Colonic mucosa (tissue), 4 donors: ENCODE results near the gene PLRG1. TPM values are rescaled to one million over a fixed set of nuclear protein-coding genes. Genes with fewer than 3 reads are reported as not detected.

Experiments
- DNase-seq: peaks from one replicate; pipeline ENCODE4 v3.0.0-alpha.2; 2020
- H3K27ac ChIP-seq: fragments of 200-600 bp; one replicate; pipeline ENCODE4 v1.8.0; 2021
- H3K27me3 ChIP-seq: fragments of 200-600 bp; one replicate; pipeline ENCODE4 v1.8.0; 2021
- H3K36me3 ChIP-seq: fragments of 200-600 bp; one replicate; pipeline ENCODE4 v1.8.0; 2021
- H3K4me1 ChIP-seq: fragments of 200-600 bp; one replicate; pipeline ENCODE4 v1.8.0; 2021; ENCODE audit warnings: mild to moderate bottlenecking
- H3K4me3 ChIP-seq: fragments of 200-600 bp; one replicate; pipeline ENCODE4 v1.8.0; 2021
- H3K9ac ChIP-seq, 2 donors: one replicate each; pipeline ENCODE4 v1.7.0; 2013; ENCODE audit warnings: control low read depth in 2 of 2, low read depth in 2 of 2, low read length in 2 of 2
- H3K9me3 ChIP-seq: fragments of 200-600 bp; one replicate; pipeline ENCODE4 v1.8.0; 2021
- intact Hi-C: fragments of 100-400 bp; cut with DNase I; formaldehyde crosslinking; loops from one replicate; pipeline ENCODE4 v1.14.1; 2022
- total RNA-seq, 2 donors: library from RNA; stranded (reverse); fragmentation: NEBNext Ultra II Directional in 1 of 2; extraction: Animal tissue kit (Norgen Biotek cat#: 25700) in 1 of 2; gene quantifications; one replicate each; pipeline ENCODE4 v1.2.1, GENCODE V29; 2021
- TF ChIP-seq, protein P1 (sequence below): fragments of 200-600 bp; IDR thresholded peaks from one replicate; pipeline ENCODE4 v1.8.0; 2022; ENCODE audit warnings: antibody characterized with exemption, mild to moderate bottlenecking
- donor health status: healthy.
- donor health status: DM: no; HTN: no; CAD: no.
- donor health status: DM: no; HTN: no; CAD: no.

The PLRG1 gene
- total RNA-seq, 2 donors from 2014 or later: 60.4 to 74.3 TPM

DNA sequence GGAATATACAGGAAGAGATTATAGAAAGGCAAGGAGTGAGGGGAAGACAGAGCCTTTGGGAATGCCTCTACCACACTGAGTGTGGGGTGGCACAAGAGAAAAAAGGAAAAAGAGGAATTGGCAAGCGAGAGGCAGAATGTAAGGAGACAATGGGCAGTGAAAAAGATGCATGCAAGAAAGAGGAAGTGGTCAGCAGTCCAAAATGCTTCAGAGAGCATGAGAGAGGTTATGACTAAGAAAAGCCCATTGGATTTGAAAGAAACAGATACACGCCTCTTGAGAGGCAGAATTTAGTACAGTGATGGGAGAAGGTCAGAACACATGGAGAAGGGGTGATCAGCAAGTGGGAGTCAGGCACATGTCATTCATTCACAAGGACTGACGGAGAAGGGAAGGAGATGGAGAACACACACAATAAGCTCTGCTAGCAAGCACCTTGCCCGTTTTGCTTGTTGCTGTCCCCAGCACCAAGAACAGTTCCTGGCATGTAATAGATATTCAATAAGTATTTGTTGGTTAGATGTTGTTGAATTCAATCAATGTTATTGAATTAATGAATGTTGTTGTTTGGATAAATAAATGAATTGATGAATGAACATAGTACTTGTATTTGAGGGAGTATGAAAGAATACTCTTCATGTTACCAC, 65.0 kb downstream of the PLRG1 start:
- no peaks in the 10 kb centered on the region for H3K9me3 ChIP-seq
- no peak overlapping the region for H3K27ac ChIP-seq
- no peak for DNase-seq
- no peak overlapping the region for H3K4me3 ChIP-seq
- H3K9ac ChIP-seq: no peak overlapping the region
- TF ChIP-seq, protein P1, sequence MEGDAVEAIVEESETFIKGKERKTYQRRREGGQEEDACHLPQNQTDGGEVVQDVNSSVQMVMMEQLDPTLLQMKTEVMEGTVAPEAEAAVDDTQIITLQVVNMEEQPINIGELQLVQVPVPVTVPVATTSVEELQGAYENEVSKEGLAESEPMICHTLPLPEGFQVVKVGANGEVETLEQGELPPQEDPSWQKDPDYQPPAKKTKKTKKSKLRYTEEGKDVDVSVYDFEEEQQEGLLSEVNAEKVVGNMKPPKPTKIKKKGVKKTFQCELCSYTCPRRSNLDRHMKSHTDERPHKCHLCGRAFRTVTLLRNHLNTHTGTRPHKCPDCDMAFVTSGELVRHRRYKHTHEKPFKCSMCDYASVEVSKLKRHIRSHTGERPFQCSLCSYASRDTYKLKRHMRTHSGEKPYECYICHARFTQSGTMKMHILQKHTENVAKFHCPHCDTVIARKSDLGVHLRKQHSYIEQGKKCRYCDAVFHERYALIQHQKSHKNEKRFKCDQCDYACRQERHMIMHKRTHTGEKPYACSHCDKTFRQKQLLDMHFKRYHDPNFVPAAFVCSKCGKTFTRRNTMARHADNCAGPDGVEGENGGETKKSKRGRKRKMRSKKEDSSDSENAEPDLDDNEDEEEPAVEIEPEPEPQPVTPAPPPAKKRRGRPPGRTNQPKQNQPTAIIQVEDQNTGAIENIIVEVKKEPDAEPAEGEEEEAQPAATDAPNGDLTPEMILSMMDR: no peak
- H3K36me3 ChIP-seq: no peaks in the 10 kb centered on the region
- intact Hi-C loops: no loop called here
- H3K4me1 ChIP-seq: no peaks in the 10 kb centered on the region
- peaks cover 11% of the 10 kb centered on the region for H3K27me3 ChIP-seq

Other genes with a start within 250 kb of the PLRG1 start
- gene DCHS2, start 58.6 kb downstream of the PLRG1 start, total RNA-seq: 1 to 10 TPM; 1.2 to 1.5 TPM
- 1 to 10 TPM in 1 of 2 donors, under 1 TPM in 1; 0.13 to 6.2 TPM for gene FGB, start 12.6 kb upstream of the PLRG1 start, total RNA-seq
- 1 to 10 TPM in 1 of 2 donors, under 1 TPM in 1; 0.24 to 9.2 TPM for gene FGA, start 40.3 kb upstream of the PLRG1 start, total RNA-seq
- gene FGG, start 62.3 kb upstream of the PLRG1 start, total RNA-seq: 1 to 10 TPM in 1 of 2 donors, under 1 TPM in 1; 0.29 to 6.1 TPM
- under 1 TPM; 0.07 to 0.42 TPM for gene LRAT, start 193.6 kb upstream of the PLRG1 start, total RNA-seq
- not detected for gene RBM46, start 230.9 kb upstream of the PLRG1 start, total RNA-seq